Psoas muscle (tissue), 8 donors: ENCODE results near the gene STAT4. TPM values are rescaled to one million over a fixed set of nuclear protein-coding genes. Genes with fewer than 3 reads are reported as not detected.

Source experiments
- ATAC-seq, 4 donors: fragments of 200-7000 bp; cut with Tn5 transposase; one replicate each; pipeline ENCODE4 v1.9.1; 2020; ENCODE audit warnings: moderate library complexity in 3 of 4, mild to moderate bottlenecking in 2 of 4
- DNase-seq, 2 donors: peaks; one replicate each; pipeline ENCODE4 v3.0.0-alpha.2; 2020
- H3K27ac ChIP-seq: fragments of 200-600 bp; one replicate; pipeline ENCODE4 v1.8.0; 2022
- H3K27me3 ChIP-seq, 3 donors: fragments of 200-600 bp in 1 of 3; one replicate each; pipeline versions ENCODE4 v1.6.1 to v1.8.0; 2013 to 2022; ENCODE audit warnings: low read length in 2 of 3, mild to moderate bottlenecking in 2 of 3, moderate library complexity in 1 of 3; ENCODE audit not compliant: insufficient read depth in 3 of 3
- H3K36me3 ChIP-seq, 2 donors: fragments of 200-600 bp in 1 of 2; one replicate each; pipeline versions ENCODE4 v1.6.1 to v1.8.0; 2013 to 2022; ENCODE audit warnings: low read depth in 1 of 2, mild to moderate bottlenecking in 1 of 2, moderate library complexity in 1 of 2; ENCODE audit not compliant: insufficient read depth in 1 of 2
- H3K4me1 ChIP-seq: fragments of 200-600 bp; one replicate; pipeline ENCODE4 v1.8.0; 2022
- H3K4me3 ChIP-seq: fragments of 200-600 bp; one replicate; pipeline ENCODE4 v1.8.0; 2022; ENCODE audit warnings: mild to moderate bottlenecking
- H3K9me3 ChIP-seq: fragments of 200-600 bp; one replicate; pipeline ENCODE4 v1.8.0; 2022
- CTCF ChIP-seq: fragments of 200-600 bp; IDR thresholded peaks from one replicate; pipeline ENCODE4 v1.8.0; 2022; ENCODE audit warnings: antibody characterized with exemption
- WGBS, 3 donors: extraction: QIAGEN DNeasy Blood & Tissue Kit; methylation state at CpG; one replicate each; pipeline versions ENCODE4 v1.1.6 to v1.1.7; 2013; 5-methylcytosine and 5-hydroxymethylcytosine counted together
- intact Hi-C, 2 donors: fragments of 100-400 bp; cut with DNase I; formaldehyde crosslinking; loops; one replicate each; pipeline versions ENCODE4 v1.11.0 to v1.14.2; 2022
- polyA plus RNA-seq, 3 donors: library from polyadenylated mRNA; stranded (reverse); fragments of 200-250 nt; gene quantifications; one replicate each; pipeline ENCODE4 v1.2.3, GENCODE V29; 2013
- total RNA-seq, 4 donors: library from RNA; stranded (reverse); fragmentation: NEBNext Ultra II Directional in 2 of 4; extraction: Animal tissue kit (Norgen Biotek cat#: 25700) in 2 of 4; gene quantifications; one replicate each; pipeline versions ENCODE4 v1.2.1 to v1.2.4, GENCODE V29; 2021 to 2023
- donor health status: healthy with polysubstance abuse.
- donor health status: DM: no; HTN: no; CAD: no; lungs with moderate emphysema.
- donor health status: Bipolar disorder and iron deficiency.
- donor health status: healthy.
- donor health status: DM: yes; HTN: yes; CAD: no.
- donor health status: DM: no; HTN: no; CAD: no.
- donor health status: DM: no; HTN: no; CAD: no.
- donor health status: DM: yes; HTN: yes; CAD: no.

The STAT4 gene
- total and polyA plus RNA-seq, 7 donors: 0.19 to 0.56 (median 0.30) TPM

- ATAC-seq: peak in 1 of 4 donors; percentile 46
- no peak overlapping the region for H3K27ac ChIP-seq
- H3K9me3 ChIP-seq: no peaks in the 10 kb centered on the region
Observed at GRCh38 chr2:191171708-191172355, 21.0 kb upstream of the STAT4 start.

GRCh38 chr2:191171286-191171685 is 20.5 kb upstream of the STAT4 start:
- DNase-seq (no peak), ATAC-seq (peak in 1 of 4 donors; percentile 10)
- no peak for TF ChIP-seq CTCF
- 59 to 69% (median 61%) methylated on average over 2 of the region's 2 CpGs for WGBS, 3 donors
- Histone ChIP-seq H3K4me3 (no peak overlapping the region), H3K4me1 (peaks cover 8% of the 10 kb centered on the region), H3K27me3 (no peaks in the 10 kb centered on the region), H3K9me3 (no peaks in the 10 kb centered on the region), H3K27ac (no peak overlapping the region), H3K36me3 (no peaks in the 10 kb centered on the region)
- intact Hi-C loops: no loop called here

More at GRCh38 chr2:191171708-191172355, 21.0 kb upstream of the STAT4 start:
- Histone ChIP-seq H3K4me3 (no peak overlapping the region), H3K27me3 (no peaks in the 10 kb centered on the region), H3K4me1 (peaks cover 2% of the 10 kb centered on the region), H3K36me3 (no peaks in the 10 kb centered on the region)
- DNase-seq: no peak
- WGBS, 3 donors: 52 to 71% (median 67%) methylated on average over 2 of the region's 2 CpGs
- TF ChIP-seq CTCF: no peak
- intact Hi-C loops: no loop called here

DNA sequence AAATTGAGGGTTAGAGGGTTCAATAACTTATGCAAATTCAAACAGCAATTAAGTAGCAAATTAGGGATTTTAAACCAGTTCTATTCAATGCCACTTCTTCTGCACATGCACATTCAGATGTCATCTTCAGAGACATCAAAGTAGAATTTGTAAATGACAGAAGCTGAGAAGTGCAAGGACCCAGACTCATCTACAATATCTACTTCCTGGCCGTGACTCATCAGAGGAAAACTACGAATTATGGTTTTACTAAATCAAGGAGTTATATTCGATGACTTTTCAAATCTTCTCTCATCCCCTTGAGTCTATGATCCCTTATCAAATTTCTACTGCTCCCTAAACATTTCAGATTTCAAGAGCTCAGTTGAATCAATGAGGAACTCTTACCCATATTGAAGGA is 20.0 kb upstream of the STAT4 start:
- 75 to 80% (median 76%) methylated on average over 3 of the region's 3 CpGs for WGBS, 3 donors
- Histone ChIP-seq H3K4me3 (no peak overlapping the region), H3K27ac (no peak overlapping the region), H3K36me3 (no peaks in the 10 kb centered on the region), H3K27me3 (no peaks in the 10 kb centered on the region), H3K4me1 (peaks cover 13% of the 10 kb centered on the region), H3K9me3 (no peaks in the 10 kb centered on the region)
- DNase-seq (no peak), ATAC-seq (no peak)
- intact Hi-C loops: no loop called here
- no peak for TF ChIP-seq CTCF

DNA sequence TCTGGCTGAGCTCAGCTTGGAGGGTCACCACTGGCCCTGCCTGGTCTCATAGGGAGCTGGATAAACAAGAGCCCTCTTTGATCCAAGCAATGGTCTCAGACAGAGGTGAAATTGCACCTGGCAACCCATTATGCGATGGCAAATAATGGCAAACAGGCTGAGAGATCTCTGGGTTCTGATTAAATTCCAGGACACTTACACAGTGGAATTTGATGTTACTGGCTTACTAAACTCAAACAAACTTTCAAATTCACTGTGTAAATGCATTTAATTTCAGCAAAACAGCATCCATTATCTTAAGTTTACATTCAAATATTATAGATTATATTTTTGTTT is 19.5 kb upstream of the STAT4 start:
- no peaks in the 10 kb centered on the region for H3K36me3 ChIP-seq
- H3K4me1 ChIP-seq: peaks cover 18% of the 10 kb centered on the region
- H3K4me3 ChIP-seq: no peak overlapping the region
- intact Hi-C loops: no loop called here
- no peaks in the 10 kb centered on the region for H3K27me3 ChIP-seq
- WGBS, 3 donors: 93 to 100% (median 97%) methylated on average over 1 of the region's 1 CpG
- DNase-seq (no peak), ATAC-seq (no peak)
- no peak for TF ChIP-seq CTCF
- no peak overlapping the region for H3K27ac ChIP-seq
- H3K9me3 ChIP-seq: no peaks in the 10 kb centered on the region
